GM12878 (cell line): ENCODE measurements around the gene PTGS1. TPM values are rescaled to one million over a fixed set of nuclear protein-coding genes. Genes with fewer than 3 reads are reported as not detected.

ENCODE experiments used
- ATAC-seq: fragments of 200-7000 bp; cut with Tn5 transposase; 3 replicates; pipeline ENCODE4 v1.9.1; 2020; ENCODE audit warnings: mild to moderate bottlenecking, moderate library complexity
- BruUV-seq: library from RNA; stranded (reverse); fragments of 400-500 nt; replicated peaks from 2 replicates; lab custom pipeline; 2021; lab: Mats Ljungman, UMichigan
- CTCF ChIA-PET: fragments of 300-600 bp; sonication (Branson Sonifier 250); formaldehyde crosslinking; extraction: SDS; loops from one replicate; lab custom pipeline; 2021; ENCODE audit warnings: inconsistent platforms; lab: Yijun Ruan, JAX
- POLR2A ChIA-PET: fragments of 350-600 bp; formaldehyde crosslinking; extraction: SDS; loops from one replicate; lab custom pipeline; 2021; ENCODE audit warnings: inconsistent platforms; lab: Charles Lee
- RAD21 ChIA-PET: fragments of 300-600 bp; sonication (Branson Sonifier 250); formaldehyde crosslinking; loops from one replicate; lab custom pipeline; 2023; ENCODE audit warnings: antibody characterized with exemption; ENCODE audit not compliant: unreplicated experiment; lab: Charles Lee
- SMC1A ChIA-PET: fragments of 300-600 bp; sonication (Branson Sonifier 250); formaldehyde crosslinking; loops from one replicate; lab custom pipeline; 2023; ENCODE audit not compliant: unreplicated experiment, uncharacterized antibody; lab: Charles Lee
- DNase-seq: peaks from one replicate; pipeline ENCODE4 v3.0.0-alpha.2; 2011; ENCODE audit warnings: low read depth, low spot score
- FAIRE-seq: peaks from 3 replicates; lab custom pipeline; 2011; peaks lifted over from hg19 to GRCh38; lab: Jason Lieb, UNC
- H2AFZ ChIP-seq: 2 replicates; pipeline ENCODE4 v1.6.0; 2011; ENCODE audit warnings: low read depth, low read length, control low read depth; ENCODE audit not compliant: control insufficient read depth
- H3K27ac ChIP-seq: 2 replicates; pipeline ENCODE4 v1.5.1; 2011; ENCODE audit warnings: control low read depth; ENCODE audit not compliant: control insufficient read depth, insufficient read depth
- H3K27me3 ChIP-seq, 2 experiments: replicated peaks in 1 of 2; 2 replicates each; pipeline versions ENCODE4 v1.6.0 to v1.6.1; 2011; ENCODE audit warnings: low read length in 1 of 2; ENCODE audit not compliant: control insufficient read depth in 2 of 2, insufficient read depth in 2 of 2
- H3K36me3 ChIP-seq, 2 experiments: 2 replicates each; pipeline ENCODE4 v1.5.1; 2011; ENCODE audit warnings: low read length in 1 of 2; ENCODE audit not compliant: control insufficient read depth in 2 of 2, insufficient read depth in 2 of 2
- H3K4me1 ChIP-seq: 2 replicates; pipeline ENCODE4 v1.6.1; 2011; ENCODE audit warnings: mild to moderate bottlenecking, low read length, moderate library complexity, mixed read lengths; ENCODE audit not compliant: control insufficient read depth, insufficient read depth
- H3K4me2 ChIP-seq: 2 replicates; pipeline ENCODE4 v1.6.0; 2011; ENCODE audit warnings: control low read depth; ENCODE audit not compliant: control insufficient read depth, insufficient read depth
- H3K4me3 ChIP-seq: fragments of 200-600 bp; sonication (generic); 2 replicates; pipeline ENCODE4 v1.5.1; 2016
- H3K79me2 ChIP-seq: 2 replicates; pipeline ENCODE4 v1.6.0; 2011; ENCODE audit warnings: low read length; ENCODE audit not compliant: control insufficient read depth, insufficient read depth
- H3K9ac ChIP-seq: 2 replicates; pipeline ENCODE4 v1.8.0; 2011; ENCODE audit warnings: low read length, control low read depth, mixed read lengths; ENCODE audit not compliant: control insufficient read depth, insufficient read depth
- H3K9me3 ChIP-seq: replicated peaks from 3 replicates; pipeline ENCODE4 v1.5.1; 2011; ENCODE audit warnings: mild to moderate bottlenecking, low read length; ENCODE audit not compliant: control insufficient read depth, insufficient read depth
- H4K20me1 ChIP-seq: 2 replicates; pipeline ENCODE4 v1.6.0; 2011; ENCODE audit not compliant: control insufficient read depth, insufficient read depth
- BMI1 ChIP-seq: fragments of 450-650 bp; IDR thresholded peaks from 2 replicates; pipeline ENCODE4 v1.6.1; 2016; ENCODE audit warnings: mild to moderate bottlenecking, moderate library complexity, borderline replicate concordance
- CEBPZ ChIP-seq: fragments of 150-350 bp; IDR thresholded peaks from 2 replicates; pipeline ENCODE4 v1.6.1; 2016; ENCODE audit warnings: low read depth, low read length
- CREB1 ChIP-seq: IDR thresholded peaks from 2 replicates; pipeline ENCODE4 v1.6.1; 2012; ENCODE audit warnings: low read depth, mild to moderate bottlenecking, inconsistent platforms
- GATAD2B ChIP-seq: fragments of 450-650 bp; conservative IDR thresholded peaks from 2 replicates; pipeline ENCODE4 v1.6.1; 2017; ENCODE audit warnings: low read depth, mild to moderate bottlenecking, moderate library complexity
- JUND ChIP-seq: IDR thresholded peaks from 2 replicates; pipeline ENCODE4 v1.6.1; 2012; ENCODE audit warnings: low read depth, mild to moderate bottlenecking, low read length, improper control_type of control experiment, moderate library complexity
- KAT2A ChIP-seq: conservative IDR thresholded peaks from 2 replicates; pipeline ENCODE4 v1.6.1; 2011; ENCODE audit warnings: low read depth, low read length; ENCODE audit not compliant: control insufficient read depth
- LARP7 ChIP-seq: fragments of 450-650 bp; IDR thresholded peaks from 2 replicates; pipeline ENCODE4 v1.6.1; 2017; ENCODE audit warnings: mild to moderate bottlenecking
- NBN ChIP-seq: fragments of 450-650 bp; IDR thresholded peaks from 2 replicates; pipeline ENCODE4 v1.6.1; 2016
- NFYA ChIP-seq: IDR thresholded peaks from 2 replicates; pipeline ENCODE4 v1.6.1; 2011; ENCODE audit warnings: low read depth, mild to moderate bottlenecking, low read length, improper control_type of control experiment, borderline replicate concordance
- NR2C2 ChIP-seq: IDR thresholded peaks from 2 replicates; pipeline ENCODE4 v1.6.1; 2011; ENCODE audit warnings: borderline replicate concordance, low read depth; ENCODE audit not compliant: control insufficient read depth, insufficient read length
- PKNOX1 ChIP-seq: fragments of 450-650 bp; IDR thresholded peaks from 2 replicates; pipeline ENCODE4 v1.6.1; 2016; ENCODE audit warnings: mild to moderate bottlenecking
- YY1 ChIP-seq: IDR thresholded peaks from 2 replicates; pipeline ENCODE4 v1.6.1; 2011; ENCODE audit warnings: low read depth, mild to moderate bottlenecking, low read length
- ZBTB4 ChIP-seq: fragments of 450-650 bp; formaldehyde crosslinking; IDR thresholded peaks from 2 replicates; pipeline ENCODE4 v1.4.0; 2022; ENCODE audit warnings: mild to moderate bottlenecking, moderate library complexity
- whole genome bisulfite sequencing: methylation state at CpG from one replicate; pipeline ENCODE4 v1.1.6; 2016; ENCODE audit warnings: low lambda C conversion rate; ENCODE audit not compliant: insufficient replicate concordance, insufficient coverage; ENCODE audit errors: missing lambda C conversion rate; 5-methylcytosine and 5-hydroxymethylcytosine counted together
- in situ Hi-C: fragments of 300-500 bp; cut with MboI; formaldehyde crosslinking; loops from 9 replicates; pipeline ENCODE4 v1.14.3; 2018; ENCODE audit warnings: mixed read lengths
- intact Hi-C: fragments of 100-400 bp; cut with micrococcal nuclease; formaldehyde crosslinking; loops from one replicate; pipeline ENCODE4 v1.14.2; 2022; ENCODE audit not compliant: unreplicated experiment
- polyA plus RNA-seq, 11 experiments: library from polyadenylated mRNA; depleted of rRNA in 4 of 11; unstranded in 6 of 11; stranded (reverse) in 5 of 11; fragments of >200 nt; fragmentation: Nextera tagmentation in 4 of 11; fragmentation: Illumina TruSeq in 1 of 11; extraction: Ambion mirVana in 4 of 11; extraction: Trizol in 1 of 11; gene quantifications; 1 replicate in 1 of 11; 2 replicates in 10 of 11; pipeline versions ENCODE4 v1.2.1 to v1.2.3, GENCODE V29; 2011 to 2016; ENCODE audit warnings: inconsistent platforms in 2 of 11, missing spikeins in 2 of 11, low read depth in 1 of 11
- total RNA-seq, 4 experiments: library from RNA; depleted of rRNA in 3 of 4; stranded (reverse); fragments of >200 nt in 3 of 4; fragmentation: Illumina TruSeq in 1 of 4; extraction: Trizol in 1 of 4; gene quantifications; 2 replicates each; pipeline versions ENCODE4 v1.2.1 to v1.2.3, GENCODE V29; 2013 to 2021

PTGS1 gene
- total and polyA plus RNA-seq, 10 of the 15 experiments (the other 5 are each of a cell fraction or from before 2014, with no cell fraction given) = 0.16 to 2.8 (median 0.96) TPM

GRCh38 chr9:122387536-122387935 lies 16.7 kb downstream of the PTGS1 start:
- WGBS = 74% methylated on average over 3 of the region's 3 CpGs
- H3K27ac ChIP-seq = no peak overlapping the region
- no peak for DNase-seq
- TF ChIP-seq CEBPZ = no peak
- TF ChIP-seq ZBTB4 (CRISPR knock-in tag) = no peak
- no peak for TF ChIP-seq CREB1
- no peak for TF ChIP-seq GATAD2B
- no peak for TF ChIP-seq NBN
- no peak for TF ChIP-seq KAT2A
- TF ChIP-seq JUND = no peak
- TF ChIP-seq LARP7 = no peak
- TF ChIP-seq PKNOX1 = no peak
- TF ChIP-seq YY1 = no peak
- no peak for TF ChIP-seq BMI1
- TF ChIP-seq NR2C2 = no peak
- no peak for TF ChIP-seq NFYA
- H3K79me2 ChIP-seq = no peaks in the 10 kb centered on the region
- ChIA-PET SMC1A (no interaction called here), RAD21 (no interaction called here), CTCF (no interaction called here), POLR2A (no interaction called here)
- no peak for ATAC-seq
- peaks cover 8% of the 10 kb centered on the region for H3K4me1 ChIP-seq
- H2AFZ ChIP-seq = no peak overlapping the region
- H3K36me3 ChIP-seq = no peaks in the 10 kb centered on the region
- H4K20me1 ChIP-seq = no peaks in the 10 kb centered on the region
- in situ Hi-C loops = no loop called here
- no TSS peak for BruUV-seq
- intact Hi-C loops = no loop called here
- no peak overlapping the region for H3K9ac ChIP-seq
- no peaks in the 10 kb centered on the region for H3K9me3 ChIP-seq
- FAIRE-seq = no peak
- no peak overlapping the region for H3K4me2 ChIP-seq
- H3K27me3 ChIP-seq = no peaks in the 10 kb centered on the region; a peak in 1 of 4 replicates
- no peak overlapping the region for H3K4me3 ChIP-seq
